Sigmoid colon (tissue), 7 donors: ENCODE results near the gene C11orf24. TPM values are rescaled to one million over a fixed set of nuclear protein-coding genes. Genes with fewer than 3 reads are reported as not detected.

Experiments used
- DNase-seq: peaks from one replicate; pipeline ENCODE4 v3.0.0-alpha.2; 2019
- H3K27ac ChIP-seq, 4 donors: fragments of 200-600 bp; sonication (generic); one replicate each; pipeline ENCODE4 v1.5.1; 2016 to 2019; ENCODE audit warnings: mild to moderate bottlenecking in 1 of 4
- H3K27me3 ChIP-seq, 3 donors: fragments of 200-600 bp; sonication (generic); one replicate each; pipeline ENCODE4 v1.5.1; 2019; ENCODE audit warnings: mild to moderate bottlenecking in 1 of 3
- H3K36me3 ChIP-seq, 4 donors: fragments of 200-600 bp; sonication (generic); one replicate each; pipeline ENCODE4 v1.5.1; 2016 to 2019
- H3K4me1 ChIP-seq, 4 donors: fragments of 200-600 bp; sonication (generic); one replicate each; pipeline ENCODE4 v1.5.1; 2017 to 2019
- H3K4me3 ChIP-seq, 4 donors: fragments of 200-600 bp; sonication (generic); one replicate each; pipeline ENCODE4 v1.5.1; 2017 to 2019; ENCODE audit warnings: mild to moderate bottlenecking in 2 of 4, moderate library complexity in 1 of 4
- H3K9me3 ChIP-seq, 4 donors: fragments of 200-600 bp in 3 of 4; sonication (generic) in 3 of 4; one replicate each; pipeline versions ENCODE4 v1.5.1 to v1.6.1; 2013 to 2019
- CTCF ChIP-seq, 4 experiments: fragments of 450-650 bp in 3 of 4; fragments of 200-600 bp in 1 of 4; IDR thresholded peaks; one replicate each; pipeline ENCODE4 v1.5.1; 2016 to 2019; ENCODE audit warnings: antibody characterized with exemption in 4 of 4, mild to moderate bottlenecking in 3 of 4, moderate library complexity in 2 of 4
- EP300 ChIP-seq, 4 donors: sonication (generic); formaldehyde crosslinking; IDR thresholded peaks; one replicate each; pipeline ENCODE4 v1.6.1; 2017; ENCODE audit warnings: antibody characterized with exemption in 4 of 4
- POLR2A ChIP-seq, 2 donors: fragments of 450-650 bp; IDR thresholded peaks; one replicate each; pipeline ENCODE4 v1.6.1; 2016; ENCODE audit warnings: antibody characterized with exemption in 2 of 2, mild to moderate bottlenecking in 2 of 2, moderate library complexity in 2 of 2
- POLR2AphosphoS5 ChIP-seq, 4 donors: sonication (generic); formaldehyde crosslinking; IDR thresholded peaks; one replicate each; pipeline ENCODE4 v1.6.1; 2017; ENCODE audit warnings: antibody characterized with exemption in 4 of 4
- WGBS, 2 donors: extraction: QIAGEN DNeasy Blood & Tissue Kit; methylation state at CpG; one replicate each; pipeline ENCODE4 v1.1.7; 2013; 5-methylcytosine and 5-hydroxymethylcytosine counted together
- intact Hi-C: fragments of 100-400 bp; cut with DNase I; formaldehyde crosslinking; loops from one replicate; pipeline ENCODE4 v1.15.1; 2023
- polyA plus RNA-seq, 3 donors: library from polyadenylated mRNA; stranded (reverse); fragments of 200-250 nt; gene quantifications; one replicate each; pipeline ENCODE4 v1.2.3, GENCODE V29; 2013
- total RNA-seq, 4 donors: library from RNA; depleted of rRNA; stranded (reverse); fragments of >200 nt; gene quantifications; one replicate each; pipeline ENCODE4 v1.1.0, GENCODE V29; 2016
- donor health status: healthy with polysubstance abuse.
- donor health status: Bipolar disorder and iron deficiency.
- donor health status: healthy.

The C11orf24 gene
- total and polyA plus RNA-seq, 7 donors, result 13.7 to 70.3 (median 25.4) TPM

GRCh38 chr11:68297812-68298658, 26.3 kb upstream of the C11orf24 start:
- 6 to 26% methylated on average over 40 of the region's 40 CpGs for WGBS, 2 donors
- TF ChIP-seq CTCF (IDR thresholded peaks at IDR 0.05) (peak; percentile 95 to 99 (median 98)), EP300 (IDR thresholded peaks at IDR 0.05) (no peak), POLR2A (IDR thresholded peaks at IDR 0.05) (no peak), POLR2AphosphoS5 (IDR thresholded peaks at IDR 0.05) (peak in 1 of 4 donors; percentile 13)
- peak; percentile 86 for DNase-seq
- peaks cover 0 to 12% (median 8%) of the 10 kb centered on the region in 4 donors for H3K4me1 ChIP-seq
- H3K27ac ChIP-seq, result no peak overlapping the region
- H3K9me3 ChIP-seq, result no peaks in the 10 kb centered on the region
- H3K4me3 ChIP-seq, result peak overlapping the region in 1 of 4 donors; percentile 19
- no peaks in the 10 kb centered on the region for H3K36me3 ChIP-seq
- H3K27me3 ChIP-seq, result no peaks in the 10 kb centered on the region
- intact Hi-C loops, result loop anchor here (1.0 to 5.0 kb wide), 3 partner anchors 41 to 149 kb away; no protein-coding TSS in a partner anchor

GRCh38 chr11:68297494-68297811, 25.7 kb upstream of the C11orf24 start:
- no peak for TF ChIP-seq EP300 (IDR thresholded peaks at IDR 0.05)
- no peak for TF ChIP-seq POLR2AphosphoS5 (IDR thresholded peaks at IDR 0.05)
- TF ChIP-seq POLR2A (IDR thresholded peaks at IDR 0.05), result no peak
- no peak for TF ChIP-seq CTCF (IDR thresholded peaks at IDR 0.05)
- Histone ChIP-seq H3K9me3 (no peaks in the 10 kb centered on the region), H3K4me3 (peak overlapping the region in 1 of 4 donors; percentile 19), H3K27me3 (no peaks in the 10 kb centered on the region), H3K36me3 (no peaks in the 10 kb centered on the region), H3K27ac (no peak overlapping the region), H3K4me1 (peaks cover 0 to 10% (median 7%) of the 10 kb centered on the region in 4 donors)
- WGBS, 2 donors, result 30 to 46% methylated on average over 10 of the region's 10 CpGs
- intact Hi-C loops, result loop anchor here (1.0 to 5.0 kb wide), 3 partner anchors 40 to 150 kb away; no protein-coding TSS in a partner anchor
- DNase-seq, result no peak

- 66 to 88% methylated on average over 6 of the region's 6 CpGs for WGBS, 2 donors
- Histone ChIP-seq H3K36me3 (no peaks in the 10 kb centered on the region), H3K4me1 (peaks cover 0 to 10% (median 7%) of the 10 kb centered on the region in 4 donors), H3K27ac (no peak overlapping the region), H3K4me3 (no peak overlapping the region), H3K27me3 (no peaks in the 10 kb centered on the region), H3K9me3 (no peaks in the 10 kb centered on the region)
- TF ChIP-seq POLR2A (IDR thresholded peaks at IDR 0.05) (no peak), CTCF (IDR thresholded peaks at IDR 0.05) (no peak), EP300 (IDR thresholded peaks at IDR 0.05) (no peak), POLR2AphosphoS5 (IDR thresholded peaks at IDR 0.05) (no peak)
- intact Hi-C loops, result loop anchor here (1.0 to 5.0 kb wide), 3 partner anchors 40 to 150 kb away; no protein-coding TSS in a partner anchor
- DNase-seq, result no peak
Observed at GRCh38 chr11:68297052-68297378, 25.2 kb upstream of the C11orf24 start.

GRCh38 chr11:68296344-68297051, 24.7 kb upstream of the C11orf24 start:
- Histone ChIP-seq H3K27ac (no peak overlapping the region), H3K36me3 (no peaks in the 10 kb centered on the region), H3K27me3 (no peaks in the 10 kb centered on the region), H3K4me3 (no peak overlapping the region), H3K4me1 (peaks cover 0 to 10% (median 7%) of the 10 kb centered on the region in 4 donors), H3K9me3 (no peaks in the 10 kb centered on the region)
- DNase-seq, result no peak
- no peak for TF ChIP-seq POLR2AphosphoS5 (IDR thresholded peaks at IDR 0.05)
- no peak for TF ChIP-seq EP300 (IDR thresholded peaks at IDR 0.05)
- TF ChIP-seq CTCF (IDR thresholded peaks at IDR 0.05), result no peak
- no peak for TF ChIP-seq POLR2A (IDR thresholded peaks at IDR 0.05)
- intact Hi-C loops, result loop anchor here (1.0 to 5.0 kb wide), 3 partner anchors 39 to 151 kb away; no protein-coding TSS in a partner anchor
- WGBS, 2 donors, result 44 to 74% methylated on average over 15 of the region's 15 CpGs
